ENCODE data around the gene PGBD2.
"Not testable (repeated sequence)": the region's sequence is repeated elsewhere in the genome, so short reads cannot be mapped to it uniquely, and the experiment has no call there.

DNA sequence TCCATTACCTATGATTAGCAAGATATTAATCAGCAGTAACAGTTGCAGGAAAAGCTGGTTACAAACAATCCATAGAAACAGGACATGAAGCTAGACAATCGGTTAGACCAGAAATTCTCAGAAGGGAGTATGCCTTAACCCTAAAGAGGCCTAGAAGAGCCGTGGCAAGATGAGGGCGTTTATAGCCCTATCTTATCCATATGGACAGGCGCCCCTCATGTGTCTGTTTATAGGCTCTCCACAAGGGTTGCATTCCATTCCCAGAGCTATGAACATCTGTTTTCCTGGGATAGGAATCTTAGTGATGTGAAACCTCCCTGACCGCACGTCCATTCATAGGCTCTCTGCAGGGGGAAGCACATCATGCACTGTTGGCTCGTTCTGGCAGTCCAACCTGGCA lies 23.6 kb upstream of the PGBD2 start:
- TF ChIP-seq POLR2A (IDR thresholded peaks at IDR 0.05; ENCODE audit: low read depth, low read length); TAF1 (IDR thresholded peaks at IDR 0.05; ENCODE audit: low read depth, low read length); POLR2AphosphoS5 (IDR thresholded peaks at IDR 0.05; ENCODE audit: low read depth, low read length); PAX5 (IDR thresholded peaks at IDR 0.05; ENCODE audit: insufficient read depth, low read length, severe bottlenecking); SPI1 (IDR thresholded peaks at IDR 0.05; ENCODE audit: low read depth, low read length): not testable (repeated sequence)

All from GM12891 (cell line).